GM21390 (cell line): ENCODE results near the gene PDLIM5.
"Not testable (repeated sequence)": the region's sequence is repeated elsewhere in the genome, so short reads cannot be mapped to it uniquely, and the experiment has no call there.

Experiments used
- ATAC-seq: cut with Tn5 transposase; IDR thresholded peaks from one replicate; pipeline ENCODE4 v1.9.1; 2021; ENCODE audit not compliant: unreplicated experiment

Gene PDLIM5, protein sequence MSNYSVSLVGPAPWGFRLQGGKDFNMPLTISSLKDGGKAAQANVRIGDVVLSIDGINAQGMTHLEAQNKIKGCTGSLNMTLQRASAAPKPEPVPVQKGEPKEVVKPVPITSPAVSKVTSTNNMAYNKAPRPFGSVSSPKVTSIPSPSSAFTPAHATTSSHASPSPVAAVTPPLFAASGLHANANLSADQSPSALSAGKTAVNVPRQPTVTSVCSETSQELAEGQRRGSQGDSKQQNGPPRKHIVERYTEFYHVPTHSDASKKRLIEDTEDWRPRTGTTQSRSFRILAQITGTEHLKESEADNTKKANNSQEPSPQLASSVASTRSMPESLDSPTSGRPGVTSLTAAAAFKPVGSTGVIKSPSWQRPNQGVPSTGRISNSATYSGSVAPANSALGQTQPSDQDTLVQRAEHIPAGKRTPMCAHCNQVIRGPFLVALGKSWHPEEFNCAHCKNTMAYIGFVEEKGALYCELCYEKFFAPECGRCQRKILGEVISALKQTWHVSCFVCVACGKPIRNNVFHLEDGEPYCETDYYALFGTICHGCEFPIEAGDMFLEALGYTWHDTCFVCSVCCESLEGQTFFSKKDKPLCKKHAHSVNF

DNA sequence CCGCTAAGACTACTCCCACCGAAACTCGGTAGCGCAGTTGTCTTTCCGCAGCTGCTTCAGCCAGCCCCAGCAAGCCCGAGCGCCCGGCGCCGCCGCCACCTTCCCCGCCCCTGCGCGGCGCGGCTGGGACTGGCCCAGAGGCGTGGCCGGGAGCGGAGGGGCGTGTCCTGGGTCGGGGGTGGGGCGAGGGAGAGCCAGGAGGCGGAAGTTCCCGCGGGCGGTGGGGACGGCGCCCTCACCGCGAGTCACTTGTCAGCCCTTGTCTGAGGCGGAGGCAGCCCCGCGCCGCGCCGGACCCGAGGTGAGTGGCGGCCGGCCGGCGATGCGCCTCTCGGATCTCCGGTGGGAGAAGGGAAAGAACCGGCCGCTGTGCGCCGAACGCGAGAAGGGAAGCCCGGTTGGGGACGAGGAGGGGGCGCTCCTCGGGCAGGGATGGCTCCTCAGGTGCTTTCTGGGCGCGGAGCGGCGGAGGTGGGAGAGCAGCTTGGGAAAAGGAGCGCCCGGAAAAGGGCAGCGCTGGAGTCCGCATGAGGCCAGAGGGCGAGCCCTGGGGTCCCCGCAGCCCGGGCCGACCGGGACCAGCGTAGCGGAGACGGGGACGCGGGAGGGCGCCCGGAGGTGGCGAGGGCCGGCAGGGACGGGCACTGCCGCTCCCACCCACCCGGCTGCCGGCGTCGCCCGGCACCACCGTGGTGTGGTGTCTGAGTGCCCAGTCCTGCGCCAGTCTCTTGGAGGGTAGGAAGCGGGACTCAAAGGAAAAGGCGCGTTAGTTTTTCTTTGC is at the start of gene PDLIM5:
Gene PDLIM5 (plus strand): TSS at position 248 of the 781 bp plus-strand sequence. CDS start 3,347 bp downstream, outside the sequence.
- ATAC-seq = peak; percentile 87

DNA sequence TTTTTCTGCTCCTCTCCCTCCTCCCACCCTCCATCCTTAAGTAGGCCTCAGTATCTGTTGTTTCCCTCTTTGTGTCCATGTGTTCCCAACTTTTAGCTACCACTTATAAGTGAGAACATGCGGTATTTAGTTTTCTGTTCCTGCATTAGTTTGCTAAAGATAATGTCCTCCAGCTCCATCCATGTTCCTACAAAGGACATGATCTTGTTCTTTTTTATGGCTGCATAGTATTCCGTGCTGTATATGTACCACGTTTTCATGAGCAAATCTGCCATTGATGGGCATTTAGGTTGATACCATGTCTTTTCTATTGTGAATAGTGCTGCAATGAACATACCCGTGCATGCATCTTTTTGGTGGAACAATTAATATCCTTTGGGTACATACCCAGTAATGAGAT is 49.3 kb upstream of the PDLIM5 start:
- not testable (repeated sequence) for ATAC-seq

DNA sequence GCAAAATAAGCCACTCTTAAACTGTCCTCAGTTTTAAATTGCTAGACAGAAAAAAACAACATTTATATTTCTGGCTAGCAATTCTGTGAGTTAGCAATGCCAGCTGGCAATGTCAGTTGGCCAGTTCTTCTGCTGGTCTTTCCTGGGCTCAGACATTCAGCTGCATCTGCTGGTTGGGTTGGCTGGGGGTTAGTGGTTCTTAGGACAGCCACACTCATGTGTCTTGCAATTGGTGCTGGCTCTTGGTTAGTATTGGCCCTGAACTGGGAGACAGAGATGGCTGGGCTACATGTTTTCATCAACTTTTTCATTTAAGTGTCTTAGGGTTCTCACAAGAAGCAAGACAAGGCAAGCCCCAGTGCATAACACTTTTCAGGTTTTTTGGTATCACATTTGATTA is 48.0 kb upstream of the PDLIM5 start:
- ATAC-seq = no peak

DNA sequence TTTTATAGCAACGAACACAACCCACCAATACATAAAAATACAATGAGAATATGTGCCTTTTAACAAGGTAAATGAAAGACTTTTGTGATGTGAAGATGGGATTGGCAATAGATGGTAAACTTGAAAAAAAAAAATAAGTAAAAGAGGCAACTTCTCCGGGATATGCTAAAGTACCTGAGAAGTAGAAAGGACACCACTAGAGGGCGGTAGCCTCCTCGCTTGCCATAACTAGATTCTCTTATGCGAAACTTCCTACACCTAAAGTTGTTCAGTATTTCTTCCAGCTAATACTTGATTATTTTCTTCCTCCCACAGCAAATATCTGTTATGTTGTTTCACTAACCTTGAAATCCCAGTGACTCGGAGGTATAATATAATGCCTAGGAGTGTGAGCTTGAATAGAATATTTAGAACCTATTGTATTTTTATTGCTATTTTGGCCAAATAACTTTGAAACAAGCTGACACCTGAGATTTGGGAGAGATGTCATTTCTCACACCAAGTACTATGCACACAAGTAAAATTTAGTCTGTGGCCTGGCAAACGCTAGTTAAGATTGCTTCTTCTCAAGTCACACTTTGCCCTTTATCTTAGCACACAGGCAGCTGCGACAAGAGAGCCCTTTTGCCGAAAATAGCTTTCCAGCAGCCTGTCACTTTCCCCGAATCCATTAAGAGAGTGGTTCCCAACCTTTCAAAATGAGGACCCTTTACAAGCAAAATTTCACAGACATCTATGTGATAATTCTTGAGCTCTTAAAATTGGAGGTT is 44.9 kb upstream of the PDLIM5 start:
- peak; percentile 94 for ATAC-seq

DNA sequence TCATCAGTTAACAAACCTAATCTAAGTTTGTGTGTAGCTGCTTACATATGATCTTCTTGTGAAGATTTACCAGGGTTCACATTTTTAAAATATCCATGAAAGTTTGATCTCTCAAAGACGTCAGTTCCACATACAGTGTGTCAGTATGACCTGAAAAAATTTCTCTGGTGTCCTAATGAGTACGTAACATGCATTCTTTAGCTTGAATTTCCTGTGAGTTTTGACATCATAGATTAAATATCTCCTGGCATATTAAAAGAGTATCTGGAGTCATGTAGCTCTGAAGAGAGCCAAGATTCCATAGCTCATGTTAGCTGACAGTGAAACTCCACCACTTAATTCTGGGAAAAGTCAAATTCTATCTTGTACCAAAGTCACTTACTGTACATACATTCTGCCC is 43.9 kb upstream of the PDLIM5 start:
- no peak for ATAC-seq

DNA sequence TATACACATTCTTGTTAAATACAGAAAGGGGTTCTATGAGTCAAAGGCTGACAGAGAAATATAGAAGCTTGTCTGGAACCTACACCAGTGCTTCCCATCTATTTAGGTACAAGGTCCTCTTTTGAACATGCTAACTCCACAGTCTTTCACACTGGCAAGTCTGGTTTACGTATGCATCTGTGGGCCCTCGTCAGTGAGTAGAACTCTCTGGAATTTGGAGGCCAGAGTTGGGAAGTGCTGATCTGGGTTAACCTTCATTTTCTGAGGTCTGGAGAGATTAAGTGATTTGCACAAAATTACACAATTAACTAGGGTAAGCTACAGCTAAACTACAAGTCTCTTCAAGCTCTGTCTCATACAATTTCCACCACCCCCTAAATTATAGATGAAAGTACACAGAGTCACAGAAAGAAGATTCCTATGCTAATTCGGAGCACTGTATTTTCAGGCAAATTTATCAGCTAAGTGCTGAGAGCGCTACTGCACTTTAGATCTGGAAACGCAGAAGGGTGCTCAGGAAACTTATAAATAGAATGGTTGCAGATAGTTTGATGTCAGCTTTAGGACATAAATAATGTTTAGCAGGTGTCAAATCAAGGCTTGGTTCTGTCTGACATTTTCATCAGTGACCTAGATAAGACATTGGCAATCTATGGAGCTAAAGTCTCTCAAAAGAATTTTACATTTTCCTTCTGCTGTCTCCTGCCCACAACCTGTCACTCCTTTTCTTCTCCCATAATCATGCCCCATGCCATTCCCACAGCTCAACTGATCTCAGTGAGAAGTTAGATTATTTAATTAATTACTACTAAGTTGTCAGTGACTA is 43.0 kb upstream of the PDLIM5 start:
- ATAC-seq = no peak

DNA sequence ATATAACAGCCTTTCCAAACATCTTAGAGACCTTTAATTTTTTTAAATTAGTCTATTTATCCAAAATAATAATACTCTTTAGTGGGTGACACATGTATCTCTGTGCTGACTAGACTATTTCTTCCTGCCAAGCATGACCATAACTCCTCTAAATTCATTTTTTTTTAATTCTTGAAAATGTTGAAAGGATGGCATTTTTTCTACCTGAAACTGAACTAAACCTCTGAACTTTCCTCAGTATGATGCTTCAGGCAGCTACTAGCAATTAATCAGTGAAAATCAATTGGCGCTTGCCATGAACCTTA is 42.4 kb upstream of the PDLIM5 start:
- no peak for ATAC-seq

DNA sequence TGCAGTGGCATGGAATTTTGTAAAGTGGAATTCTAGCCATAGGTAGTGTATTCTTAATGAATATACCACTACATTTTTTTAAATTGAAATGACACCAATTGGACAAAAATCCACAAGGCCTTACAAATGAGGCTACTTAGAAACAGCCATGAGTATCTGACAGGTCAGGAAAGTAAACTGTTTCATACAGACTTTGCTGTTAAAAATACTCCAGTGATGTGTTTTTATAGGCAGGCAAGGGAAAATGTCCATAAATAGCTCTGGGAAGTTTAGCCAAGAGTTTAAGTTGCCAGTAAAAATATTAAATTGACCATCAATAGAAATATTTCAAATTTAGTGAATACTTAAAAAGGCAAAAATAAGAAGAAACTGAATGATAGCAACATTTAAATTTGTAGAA is 41.8 kb upstream of the PDLIM5 start:
- no peak for ATAC-seq

DNA sequence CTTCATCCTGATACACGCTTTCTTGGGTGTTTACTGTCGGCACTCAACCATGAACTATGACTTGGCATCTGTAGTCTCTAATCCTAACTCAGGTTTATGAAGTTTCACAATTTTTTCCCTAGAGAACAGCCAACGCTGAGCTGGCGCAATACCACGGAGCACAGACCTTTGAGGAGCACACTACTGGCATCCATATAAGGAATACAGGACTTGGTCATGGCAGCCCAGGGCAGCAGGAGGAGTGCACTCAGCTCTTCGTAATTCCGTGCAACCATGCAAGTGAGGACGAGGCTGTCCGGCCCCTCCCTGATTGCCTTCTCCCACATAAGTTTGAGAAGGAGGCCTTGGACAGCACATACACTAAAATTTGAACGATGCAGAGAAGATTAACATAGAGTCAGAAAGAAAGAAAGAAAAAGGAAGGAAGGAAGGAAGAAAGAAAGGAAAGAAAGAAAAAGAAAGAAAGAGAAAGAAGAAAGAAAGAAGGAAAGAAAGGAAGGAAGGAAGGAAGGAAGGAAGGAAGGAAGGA is 41.0 kb upstream of the PDLIM5 start:
- ATAC-seq = no peak

DNA sequence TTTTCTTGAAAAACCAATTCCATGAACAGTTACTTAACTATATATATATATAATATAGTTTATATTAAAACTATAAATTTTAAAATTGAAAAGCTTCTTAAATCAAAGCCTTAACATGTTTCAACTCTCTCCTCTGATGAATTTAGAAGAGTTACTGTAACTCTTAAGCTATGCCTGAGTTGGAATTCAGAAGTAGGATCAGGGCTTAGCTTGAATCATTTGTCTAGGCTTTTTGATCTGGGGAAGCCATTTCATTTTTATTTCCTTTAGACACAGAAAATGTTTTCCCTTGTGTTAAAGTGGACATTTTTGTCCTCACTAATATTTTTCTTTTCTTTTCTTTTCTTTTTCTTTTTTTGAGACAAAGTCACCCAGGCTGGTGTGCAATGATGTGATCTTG is 40.4 kb upstream of the PDLIM5 start:
- no peak for ATAC-seq

DNA sequence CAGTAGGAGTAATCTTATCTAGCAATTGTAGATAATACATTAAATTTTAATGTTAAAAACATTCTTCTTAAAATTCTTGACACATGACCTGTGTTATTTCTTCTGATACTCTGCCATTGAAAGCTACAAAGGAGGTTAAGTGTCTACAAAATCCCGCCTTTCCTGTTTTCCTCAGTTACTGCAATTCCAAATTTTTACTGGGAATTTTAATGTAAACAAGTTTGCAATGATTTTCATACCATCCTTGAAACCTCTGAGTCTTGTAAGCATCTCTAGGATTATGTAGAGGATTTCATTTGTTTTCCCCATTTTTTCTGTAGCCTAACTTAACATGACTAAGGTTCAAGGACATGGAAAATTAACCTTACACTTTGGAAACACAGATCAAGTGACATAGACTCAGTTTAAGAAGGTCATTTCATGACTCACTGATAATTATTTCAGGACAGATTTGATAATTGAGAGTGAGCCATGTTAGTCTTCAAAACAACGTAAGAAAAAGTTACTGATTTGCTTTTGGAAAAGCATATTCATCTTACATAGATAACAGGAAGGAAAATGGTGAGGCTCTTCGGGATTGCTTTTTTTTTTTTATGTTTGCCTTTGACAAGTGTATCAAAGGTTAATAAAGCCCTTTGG is 39.6 kb upstream of the PDLIM5 start:
- no peak for ATAC-seq

DNA sequence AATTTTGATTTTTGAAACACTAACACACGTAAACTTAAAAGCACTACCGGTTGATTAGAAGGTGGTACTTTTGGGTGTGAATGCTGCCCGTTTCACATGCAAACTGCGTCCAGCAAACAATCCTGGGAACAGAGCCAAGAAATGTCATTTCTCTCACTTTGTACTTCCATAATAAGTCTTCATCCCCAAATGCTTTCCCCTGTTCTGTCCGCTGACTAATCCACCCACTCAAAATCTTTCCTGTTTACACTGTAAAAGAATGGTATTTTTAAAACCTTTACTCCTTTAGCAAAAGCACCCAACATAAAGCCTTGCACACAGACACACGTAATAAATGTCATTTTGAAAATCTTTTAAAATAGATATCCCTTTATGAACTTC is 39.1 kb upstream of the PDLIM5 start:
- no peak for ATAC-seq

DNA sequence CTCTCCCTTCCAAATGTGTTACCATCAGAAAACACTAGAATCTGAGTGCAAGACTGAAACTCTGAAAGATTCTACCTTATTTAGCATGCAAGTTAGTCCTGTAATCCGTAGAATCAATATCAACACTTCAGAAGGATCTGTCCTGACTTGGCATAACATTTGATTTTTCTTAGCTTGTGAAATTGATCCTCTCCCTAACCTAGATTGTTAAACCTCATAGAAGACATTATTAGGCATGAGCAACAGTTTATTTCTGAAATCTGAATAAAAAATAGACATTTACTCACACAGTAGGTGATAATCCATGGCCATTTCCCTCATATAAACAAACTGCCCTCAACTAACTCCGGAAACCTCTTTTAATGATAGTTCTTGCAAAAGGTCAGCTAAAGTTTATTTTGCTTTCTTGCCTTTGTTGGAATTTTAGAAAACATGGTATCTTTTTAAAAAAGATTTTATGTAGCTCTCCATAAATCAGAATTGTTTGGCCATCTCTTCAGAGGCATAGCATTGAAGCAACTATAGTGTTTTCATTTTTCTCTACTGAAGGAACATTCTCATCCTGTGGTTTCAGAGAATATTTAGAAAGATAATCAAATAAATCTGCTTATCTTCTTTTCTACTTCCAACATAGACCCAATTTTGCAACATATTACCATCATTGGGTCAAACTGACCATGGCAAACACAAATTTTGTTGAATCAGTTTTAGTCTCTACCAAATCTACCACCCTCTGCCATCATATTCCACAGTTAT is 38.5 kb upstream of the PDLIM5 start:
- ATAC-seq = no peak

DNA sequence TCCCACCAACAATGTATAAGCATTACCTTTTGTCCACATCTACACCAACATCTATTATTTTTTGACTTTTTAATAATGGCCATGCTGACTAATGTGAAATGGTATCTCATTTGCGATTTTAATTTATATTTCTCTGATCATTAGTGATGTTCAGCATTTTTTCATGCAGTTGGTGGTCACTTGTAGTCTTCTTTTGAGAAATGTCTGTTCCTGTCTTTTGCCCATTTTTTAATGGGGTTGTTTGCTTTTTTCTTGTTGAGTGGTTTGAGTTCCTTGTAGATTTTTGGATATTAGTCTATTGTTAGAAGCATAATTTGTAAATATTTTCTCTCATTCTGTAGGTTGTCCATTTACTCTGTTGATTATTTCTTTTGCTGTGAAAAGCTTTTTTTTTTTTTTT is 36.8 kb upstream of the PDLIM5 start:
- ATAC-seq = no peak

DNA sequence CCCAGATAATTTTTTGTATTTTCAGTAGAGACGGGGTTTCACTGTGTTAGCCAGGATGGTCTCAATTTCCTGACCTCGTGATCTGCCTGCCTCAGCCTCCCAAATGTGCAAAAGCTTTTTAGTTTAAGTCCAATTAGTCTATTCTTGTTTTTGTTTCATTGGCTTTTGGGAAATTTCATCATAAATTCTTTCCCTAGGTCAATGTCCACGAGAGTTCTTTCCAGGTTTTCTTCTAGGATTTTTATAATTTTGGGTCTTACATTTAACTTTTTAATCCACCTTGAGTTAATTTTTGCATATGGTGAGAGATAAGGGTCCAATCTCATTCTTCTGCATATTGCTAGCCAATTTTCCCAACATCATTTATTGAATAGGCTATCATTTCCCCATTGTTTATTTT is 36.3 kb upstream of the PDLIM5 start:
- no peak for ATAC-seq

DNA sequence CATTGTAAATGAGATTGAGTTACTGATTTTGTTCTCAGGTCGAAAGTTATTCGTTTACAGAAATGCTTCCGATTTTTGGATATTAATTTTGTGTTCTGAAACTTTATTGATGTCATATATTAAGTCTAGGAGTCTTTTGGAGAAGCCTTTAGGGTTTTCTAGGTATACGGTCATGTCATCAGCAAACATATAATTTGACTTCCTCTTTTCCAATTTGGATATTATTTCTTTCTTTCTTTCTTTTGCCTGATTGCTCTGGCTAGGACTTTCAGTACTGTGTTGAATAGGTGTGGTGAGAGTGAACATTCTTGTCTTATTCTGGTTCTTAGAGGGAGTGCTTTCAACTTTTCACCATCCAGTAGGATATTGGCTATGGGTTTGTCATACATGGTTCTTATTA is 35.4 kb upstream of the PDLIM5 start:
- no peak for ATAC-seq

DNA sequence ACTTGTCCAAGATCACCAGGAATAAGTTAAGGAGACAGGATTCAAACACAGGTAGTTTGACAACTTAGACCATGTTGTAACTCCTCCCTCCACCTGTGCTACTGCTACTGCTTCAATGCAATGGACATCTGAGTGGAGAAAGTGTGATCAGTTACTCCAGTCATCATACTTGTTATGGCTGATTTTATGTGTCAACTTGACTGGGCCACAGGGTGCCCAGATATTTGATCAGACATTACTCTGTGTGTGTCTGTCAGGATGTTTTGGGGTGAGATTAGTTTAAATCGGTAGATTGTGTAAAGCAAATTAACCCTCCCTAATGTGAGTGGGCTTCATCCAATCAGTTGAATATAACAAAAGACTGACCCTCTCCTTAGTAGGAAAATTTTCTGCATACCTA is 34.8 kb upstream of the PDLIM5 start:
- no peak for ATAC-seq

DNA sequence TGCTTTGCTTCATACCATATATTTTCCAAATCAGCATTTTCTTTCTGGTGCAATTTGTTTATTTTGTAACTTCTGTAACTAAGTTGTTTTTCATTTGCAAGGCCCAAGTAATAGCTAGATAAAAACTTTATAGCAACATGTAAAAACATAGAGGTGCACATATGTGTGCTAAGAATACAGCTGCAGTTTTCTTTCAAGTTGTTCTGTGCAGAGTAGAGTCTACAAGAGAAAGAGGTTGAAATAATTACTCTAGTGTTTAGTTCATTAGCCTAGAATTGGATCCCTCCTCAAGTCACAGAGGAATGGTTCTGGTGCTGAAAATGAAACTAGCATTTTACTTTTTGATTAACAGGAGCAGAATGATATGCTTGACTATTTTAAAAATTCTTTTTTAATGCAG is 32.2 kb upstream of the PDLIM5 start:
- no peak for ATAC-seq

DNA sequence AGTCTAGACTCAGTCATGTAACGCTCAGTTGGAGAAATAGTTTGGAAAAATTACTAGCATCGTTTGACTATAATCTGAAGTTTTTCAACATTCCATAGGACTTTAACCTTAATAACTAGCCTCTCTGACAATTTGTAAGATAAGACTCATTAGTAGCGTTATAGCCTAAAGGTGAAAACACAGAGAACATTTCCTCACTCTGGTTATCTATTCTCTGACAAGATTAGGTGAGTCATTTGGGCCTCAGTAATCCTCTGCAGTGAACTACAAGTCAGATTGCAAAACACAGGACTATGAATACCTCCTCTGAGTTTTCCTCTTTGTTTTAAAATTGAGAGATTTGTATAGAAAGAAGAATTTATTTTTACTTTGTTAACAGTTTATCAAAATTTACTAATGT is 31.8 kb upstream of the PDLIM5 start:
- no peak for ATAC-seq
